GM18505 (cell line): Measurements from ENCODE around the gene CNOT6.

Experiments used
- ATAC-seq: cut with Tn5 transposase; IDR thresholded peaks from one replicate; pipeline ENCODE4 v1.9.1; 2021; ENCODE audit not compliant: unreplicated experiment
- POLR2A ChIP-seq: IDR thresholded peaks from 4 replicates; pipeline ENCODE4 v1.6.1; 2011; ENCODE audit warnings: borderline replicate concordance; ENCODE audit not compliant: insufficient read depth, insufficient read length; ENCODE audit errors: extremely low read depth

The CNOT6 gene

DNA sequence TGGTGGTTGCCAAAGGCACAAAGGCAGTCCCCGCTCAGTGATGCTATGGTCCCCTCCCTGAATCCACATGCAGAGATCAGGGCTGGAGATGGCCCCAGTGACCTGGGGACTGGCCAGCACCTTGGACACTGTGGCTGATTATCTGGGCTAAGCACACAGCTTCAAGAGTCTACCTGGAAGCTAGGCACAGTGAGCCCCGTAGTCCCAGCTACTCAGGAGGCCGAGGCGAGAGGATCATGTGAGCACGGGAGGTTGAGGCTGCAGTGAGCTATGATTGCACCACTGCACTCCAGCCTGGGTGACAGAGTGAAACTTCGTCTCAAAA, 105.4 kb downstream of the CNOT6 start:
- no peak for ATAC-seq
- TF ChIP-seq POLR2A = no peak

DNA sequence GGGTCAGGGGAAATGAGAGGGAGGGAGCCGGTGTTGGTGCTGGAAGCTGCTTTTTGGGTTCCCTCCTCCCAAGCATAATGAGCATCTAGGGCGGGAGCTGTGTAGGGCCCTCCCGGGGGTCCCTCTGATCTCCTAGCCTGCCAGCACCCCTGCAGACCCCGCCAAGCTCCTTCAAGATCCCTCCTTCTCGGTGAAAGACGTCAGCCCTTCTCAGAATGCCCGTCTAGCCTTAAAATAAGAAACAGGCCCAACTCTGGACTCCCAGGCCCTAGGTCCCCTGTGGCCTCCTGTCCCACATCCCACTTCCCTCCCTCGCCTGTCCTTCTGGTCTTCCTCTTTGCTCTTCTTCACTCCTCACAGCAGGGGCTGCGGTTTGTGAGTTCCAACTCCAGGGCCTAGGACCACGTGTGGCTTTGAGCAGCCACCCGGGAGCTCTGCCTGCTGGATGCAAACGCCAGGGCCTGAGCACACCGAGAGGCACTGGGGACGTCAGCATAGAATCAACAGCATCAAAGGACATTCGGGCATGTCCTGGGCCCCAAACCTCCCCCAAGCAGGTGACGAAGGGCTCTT, 105.9 kb downstream of the CNOT6 start:
- TF ChIP-seq POLR2A = no peak

DNA sequence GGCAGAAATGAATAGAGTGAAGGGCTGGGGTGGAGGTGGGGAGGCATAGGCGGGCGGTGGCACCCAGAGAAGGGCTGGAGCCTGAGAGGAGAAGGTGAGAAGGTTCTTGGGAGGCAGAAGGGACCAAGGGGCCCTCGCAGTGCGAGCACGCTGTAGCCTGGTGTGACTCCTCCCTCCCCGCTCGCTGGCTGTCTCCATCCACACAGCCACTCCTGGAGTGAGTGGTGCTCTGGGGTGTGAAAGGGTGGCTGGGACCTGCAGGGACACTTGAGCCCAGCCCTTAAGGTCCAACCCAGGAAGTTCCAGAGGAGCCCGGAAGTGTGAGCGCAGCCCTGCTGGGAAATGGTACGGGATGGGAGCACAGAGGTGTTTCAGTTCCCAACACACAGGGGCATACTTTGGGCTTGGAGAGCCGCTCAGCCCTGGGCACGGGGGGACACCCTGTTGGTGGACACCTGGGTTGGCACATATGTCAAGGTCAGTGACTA, 106.4 kb downstream of the CNOT6 start:
- TF ChIP-seq POLR2A = no peak

More for the DNA sequence above, 105.9 kb downstream of the CNOT6 start:
- ATAC-seq = no peak

DNA sequence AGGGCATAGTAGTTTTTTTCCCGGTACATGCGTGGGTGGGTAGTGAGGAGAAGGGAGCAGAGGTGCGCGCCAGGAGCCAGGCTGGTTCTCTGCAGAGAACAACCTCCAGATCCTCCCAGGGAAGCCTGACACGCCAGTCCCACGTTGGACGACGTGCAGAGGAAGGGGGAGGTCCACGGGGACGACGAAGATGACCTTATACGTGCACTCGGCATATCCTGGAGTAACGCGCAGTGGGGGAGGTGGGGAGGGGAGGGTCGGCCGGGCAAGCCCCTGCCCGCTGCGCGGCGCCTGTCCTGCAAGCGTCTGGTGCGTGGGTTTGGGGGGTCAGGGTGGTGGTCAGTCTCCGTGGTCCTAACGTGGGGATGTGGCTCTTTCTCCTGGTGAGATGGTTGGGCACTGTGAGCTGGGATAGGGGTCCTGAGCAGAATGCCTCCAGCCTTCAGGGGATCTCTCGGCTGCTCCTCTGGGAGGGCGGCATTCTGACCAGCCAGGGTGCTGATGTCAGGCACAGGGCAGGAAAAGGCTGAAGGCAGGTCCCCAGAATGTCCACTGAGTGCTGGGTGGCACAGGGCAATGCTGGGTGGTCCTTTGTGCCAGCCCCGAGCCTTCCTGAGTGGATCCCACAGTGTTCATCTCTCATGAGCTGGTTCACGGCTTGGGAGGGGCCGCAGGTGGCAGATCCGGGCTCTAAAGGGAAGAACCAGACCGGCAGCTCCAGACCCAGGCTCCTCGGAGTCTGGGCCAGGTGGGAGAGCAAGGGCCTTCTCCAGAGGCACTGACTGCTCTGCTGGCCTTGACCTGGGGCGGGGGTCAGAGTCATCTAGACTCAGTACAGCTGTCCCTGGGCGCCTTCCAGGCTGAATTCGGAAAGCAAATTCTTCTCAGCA, 107.7 kb downstream of the CNOT6 start:
- TF ChIP-seq POLR2A = no peak
- no peak for ATAC-seq

More for the DNA sequence above, 106.4 kb downstream of the CNOT6 start:
- no peak for ATAC-seq

DNA sequence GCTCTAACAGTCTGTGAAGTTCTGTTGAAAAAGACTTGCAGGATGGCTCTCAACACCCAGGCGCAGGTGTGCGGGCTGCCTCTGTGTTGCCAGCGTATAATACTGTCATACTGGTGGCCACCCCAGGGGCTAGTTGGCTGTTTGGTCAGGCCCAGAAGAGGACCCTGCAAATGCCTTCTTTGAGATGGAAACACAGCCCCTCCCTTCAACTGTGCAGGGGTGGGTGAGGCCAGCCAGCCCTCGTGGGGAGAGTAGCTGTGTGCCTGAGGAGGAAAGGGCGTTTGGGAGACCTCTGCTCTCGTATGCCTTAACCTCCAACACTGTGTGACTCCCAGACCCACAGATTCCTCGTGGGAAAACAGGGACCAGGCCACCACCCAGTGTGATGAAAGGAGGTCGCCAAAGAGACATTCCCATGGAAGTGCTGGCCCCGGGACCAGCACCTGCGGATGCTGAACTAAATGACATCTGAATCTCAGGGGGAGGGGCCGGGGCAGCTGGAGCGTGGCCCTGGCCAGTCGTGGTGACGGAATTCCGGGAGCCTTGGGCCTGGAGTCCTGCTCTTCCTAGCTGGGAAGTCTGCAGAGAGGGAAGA, 108.4 kb downstream of the CNOT6 start:
- no peak for ATAC-seq
- no peak for TF ChIP-seq POLR2A

DNA sequence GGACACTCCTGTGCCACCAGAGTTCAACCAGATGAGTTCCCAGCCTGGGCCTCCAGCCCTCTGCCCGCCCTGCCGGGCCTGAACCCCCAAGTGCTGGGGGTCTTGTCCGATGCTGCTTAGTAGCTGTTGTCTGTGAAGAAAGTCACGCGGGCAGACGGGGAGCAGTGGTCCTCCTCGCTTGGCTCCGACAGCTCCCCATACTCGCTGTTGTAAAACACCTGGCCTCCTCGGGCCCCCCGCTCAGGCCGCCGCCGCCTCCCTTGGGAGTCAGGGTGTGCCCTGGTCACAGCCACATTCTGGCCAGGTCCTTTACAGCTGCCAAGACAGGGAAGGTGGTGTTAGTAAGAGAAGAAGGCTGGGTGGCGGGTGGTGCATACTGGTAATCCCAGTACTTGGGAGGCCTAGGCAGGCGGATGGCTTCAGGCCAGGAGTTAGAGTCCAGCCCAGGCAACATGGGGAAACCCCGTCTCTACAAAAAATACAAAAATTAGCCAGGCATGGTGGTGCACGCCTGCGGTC, 109.0 kb downstream of the CNOT6 start:
- TF ChIP-seq POLR2A = no peak
- no peak for ATAC-seq

DNA sequence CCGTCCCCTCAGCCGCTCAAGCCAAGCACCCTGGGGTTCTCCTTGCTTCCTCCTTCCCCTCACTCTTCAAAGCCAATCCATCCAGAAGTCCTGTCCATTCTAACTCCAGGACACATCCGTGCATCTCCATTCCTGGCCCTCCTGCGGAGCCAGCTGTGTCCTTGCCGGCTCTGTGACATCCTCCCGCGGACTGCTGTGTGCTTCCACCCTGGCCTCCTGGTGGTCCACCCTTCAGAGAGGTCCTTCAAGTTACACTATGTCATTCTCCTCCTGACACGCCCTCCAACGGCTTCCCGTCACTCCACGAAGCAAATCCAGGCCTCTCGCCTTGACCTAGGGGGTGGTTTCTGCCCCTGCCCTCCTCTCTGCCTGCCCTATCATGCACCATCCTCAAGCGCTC, 110.1 kb downstream of the CNOT6 start:
- TF ChIP-seq POLR2A = no peak
- ATAC-seq = no peak

DNA sequence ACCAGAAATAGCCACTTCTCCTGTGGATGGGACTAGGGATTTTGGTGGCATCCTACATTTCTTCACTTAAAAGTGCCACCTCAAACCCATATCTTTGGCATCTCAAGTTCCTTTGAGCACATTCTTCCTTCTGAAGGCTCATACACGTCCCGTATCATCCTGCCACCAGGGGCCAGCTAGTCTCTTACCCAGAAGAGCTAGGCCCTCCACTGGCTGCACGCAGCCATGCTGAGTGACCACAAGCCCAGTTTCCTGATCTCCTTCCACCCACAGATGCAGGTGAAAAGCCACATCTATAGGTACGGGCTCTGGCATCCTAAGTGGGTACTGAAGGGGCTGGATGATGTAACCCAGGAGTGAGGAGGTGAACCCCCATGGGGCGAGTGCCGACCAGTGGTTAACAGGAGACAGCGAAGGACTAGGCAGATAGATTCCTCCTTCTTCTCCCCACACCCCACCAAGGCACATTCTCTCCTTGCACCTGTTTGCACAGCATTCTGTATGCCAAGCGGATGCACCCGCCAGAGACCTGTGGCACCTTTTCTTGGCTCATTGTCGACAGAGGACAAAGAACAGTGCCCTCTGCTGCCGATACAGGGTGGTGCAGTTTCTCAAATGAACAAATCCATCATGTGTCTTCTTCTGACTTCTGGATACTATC, 111.5 kb downstream of the CNOT6 start:
- no peak for TF ChIP-seq POLR2A
- no peak for ATAC-seq

DNA sequence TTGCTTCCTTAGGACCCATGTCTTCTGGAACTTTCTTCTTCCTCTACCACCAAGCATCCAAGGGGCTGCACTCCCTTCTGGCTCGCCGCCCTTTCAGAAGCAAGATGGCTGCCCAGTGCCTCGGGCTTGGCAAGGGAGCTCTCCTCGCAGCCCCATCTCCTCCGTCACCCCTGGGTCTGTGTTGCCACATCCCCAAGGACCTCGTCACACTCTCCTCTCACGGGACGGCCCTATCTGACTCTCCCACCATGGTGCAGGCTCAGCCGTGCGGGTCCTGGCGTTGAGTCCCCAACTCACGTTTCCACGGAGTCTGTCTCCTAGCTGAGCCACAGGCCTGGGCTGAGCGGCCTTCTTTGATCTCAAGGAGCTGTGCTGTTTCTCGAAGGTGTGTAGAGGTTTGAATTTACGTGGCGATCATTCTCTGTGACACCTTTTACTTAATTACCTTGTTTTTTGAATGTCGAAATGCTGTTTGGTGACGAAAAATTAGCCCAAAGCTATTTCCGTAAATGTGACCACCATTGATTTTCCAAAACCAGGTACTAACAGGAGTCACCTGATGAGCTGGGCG, 112.1 kb downstream of the CNOT6 start:
- no peak for TF ChIP-seq POLR2A
- ATAC-seq = no peak

DNA sequence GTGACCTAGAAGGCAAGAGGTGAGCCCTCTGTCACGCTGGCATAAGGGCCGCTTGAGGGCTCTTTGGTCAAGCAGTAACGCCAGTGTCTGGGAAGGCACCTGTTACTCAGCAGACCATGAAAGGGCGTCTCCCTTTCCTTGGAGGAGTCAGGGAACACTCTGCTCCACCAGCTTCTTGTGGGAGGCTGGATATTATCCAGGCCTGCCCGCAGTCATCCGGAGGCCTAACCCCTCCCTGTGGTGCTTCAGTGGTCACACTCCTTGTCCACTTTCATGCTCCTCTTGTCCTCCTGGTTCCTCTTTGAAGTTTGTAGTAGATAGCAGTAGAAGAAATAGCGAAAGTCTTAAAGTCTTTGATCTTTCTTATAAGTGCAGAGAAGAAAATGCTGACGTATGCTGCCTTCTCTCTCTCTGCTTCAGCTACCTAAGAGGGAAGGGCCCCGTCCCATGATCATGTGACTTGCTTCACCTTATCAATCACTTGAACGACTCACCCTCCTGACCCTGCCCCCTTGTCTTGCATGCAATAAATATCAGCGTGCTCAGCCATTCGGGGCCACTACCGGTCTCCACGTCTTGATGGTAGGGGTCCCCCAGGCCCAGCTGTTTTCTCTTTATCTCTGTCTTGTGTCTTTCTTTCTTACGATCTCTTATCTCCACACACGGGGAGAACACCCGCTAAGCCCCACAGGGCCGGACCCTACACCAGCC, 113.8 kb downstream of the CNOT6 start:
- no peak for ATAC-seq
- TF ChIP-seq POLR2A = no peak

DNA sequence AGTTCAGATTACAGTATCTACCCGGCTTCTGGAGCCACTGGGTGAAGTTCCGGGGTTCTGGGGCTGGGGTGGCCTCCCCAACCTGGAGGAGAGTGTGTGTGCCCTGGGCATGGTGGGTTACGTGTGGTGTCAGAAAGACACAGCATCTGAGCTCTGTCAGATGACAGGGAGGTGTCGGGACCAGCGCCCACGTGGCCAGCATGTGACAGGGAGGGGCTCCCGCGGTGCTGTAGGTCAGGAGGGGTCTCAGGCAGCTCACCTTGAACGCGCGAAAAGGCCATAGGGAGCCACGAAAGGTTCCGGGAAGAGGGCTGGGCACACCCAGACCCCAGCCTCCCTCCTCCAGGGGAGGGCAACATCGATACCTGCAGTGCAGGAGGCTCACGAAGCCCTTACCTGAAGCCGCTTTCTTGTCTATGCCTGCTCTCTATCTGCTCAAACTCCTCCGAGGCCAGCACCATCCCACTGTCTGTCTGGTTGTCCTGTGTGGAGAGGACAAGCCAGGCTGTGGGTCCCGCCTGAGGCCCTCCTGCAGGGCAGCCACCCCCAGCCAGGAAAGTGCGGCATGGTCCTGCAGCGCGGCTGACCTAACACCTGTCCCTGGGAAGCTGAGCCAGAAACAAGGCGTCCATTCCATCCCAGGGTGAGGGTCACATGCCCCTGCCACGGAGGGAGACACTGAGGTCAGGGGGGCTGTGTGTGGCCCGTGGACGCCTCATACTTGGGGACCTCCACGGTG, 114.6 kb downstream of the CNOT6 start:
- no peak for TF ChIP-seq POLR2A
- no peak for ATAC-seq

DNA sequence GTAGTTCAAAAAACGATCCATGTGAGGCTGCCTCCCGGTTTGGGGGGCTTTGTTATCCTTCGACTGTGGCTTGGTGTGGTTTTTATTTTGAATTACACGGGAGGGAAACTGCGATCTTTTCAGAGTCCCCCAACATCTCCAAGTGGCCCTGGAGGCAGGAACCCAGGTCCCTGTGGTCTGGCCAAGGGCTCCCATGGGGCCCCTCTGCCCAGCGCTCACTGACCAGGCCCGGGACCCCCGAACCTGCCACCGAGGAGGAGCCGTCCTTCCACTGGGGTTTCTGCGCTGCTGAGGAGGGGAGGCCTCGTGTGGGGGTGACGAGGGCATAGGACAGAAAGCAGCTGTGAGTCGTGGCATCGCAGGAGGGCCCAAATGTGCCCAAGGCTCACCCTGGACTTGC, 115.2 kb downstream of the CNOT6 start:
- TF ChIP-seq POLR2A = no peak
- ATAC-seq = no peak

DNA sequence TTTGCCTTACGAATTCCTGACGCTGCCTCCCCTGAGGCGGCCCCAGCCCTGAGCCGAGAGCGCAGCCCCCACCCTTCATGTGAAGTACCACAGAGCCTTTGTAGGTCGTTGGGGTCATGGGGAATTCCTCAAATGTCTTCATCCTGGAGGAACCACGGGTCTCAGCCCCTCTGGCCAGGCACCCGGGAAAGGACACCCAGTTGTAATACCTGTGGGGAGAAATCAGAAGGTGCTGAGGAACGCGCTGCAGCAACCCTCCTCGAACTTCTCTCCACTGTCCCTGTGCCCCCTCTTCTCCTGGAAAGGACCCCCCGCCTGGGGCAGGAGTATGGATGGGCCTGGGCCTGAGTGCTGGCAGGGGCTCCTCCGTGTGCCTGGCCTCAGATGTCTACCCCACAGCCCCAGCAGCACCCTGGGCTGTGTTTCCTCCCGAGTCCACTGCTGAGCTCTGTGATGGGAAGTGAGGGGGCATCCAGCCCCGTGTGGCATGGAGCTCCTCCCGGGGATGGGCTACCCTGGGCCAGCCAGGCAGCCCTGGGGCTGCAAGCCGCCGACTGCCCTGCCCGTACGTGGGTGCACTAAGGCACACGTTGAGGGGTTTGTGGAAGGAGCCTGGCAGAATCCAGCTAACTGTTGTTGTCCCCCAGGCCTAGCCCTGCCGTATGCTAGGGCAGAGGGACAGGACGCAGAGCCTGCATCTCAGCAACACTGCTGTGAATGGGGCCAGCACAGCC, 115.8 kb downstream of the CNOT6 start:
- no peak for ATAC-seq
- no peak for TF ChIP-seq POLR2A
